ENCODE results near the gene POLE.

- no peak for TF ChIP-seq POLR2A (IDR thresholded peaks at IDR 0.05; ENCODE audit: low read depth, low read length)
- no peak for TF ChIP-seq CTCF (conservative IDR thresholded peaks at IDR 0.05; ENCODE audit: low read depth, low read length)
- no peak for TF ChIP-seq MAZ (IDR thresholded peaks at IDR 0.05; ENCODE audit: borderline replicate concordance, low read depth, low read length)
- TF ChIP-seq CHD1 (IDR thresholded peaks at IDR 0.05; ENCODE audit: low read depth, low read length): no peak
- no peak for TF ChIP-seq RFX5 (IDR thresholded peaks at IDR 0.05; ENCODE audit: low read depth, low read length)
- no peak for TF ChIP-seq SMC3 (IDR thresholded peaks at IDR 0.05; ENCODE audit: low read depth, low read length)
- no peak for TF ChIP-seq MXI1 (IDR thresholded peaks at IDR 0.05; ENCODE audit: borderline replicate concordance, low read depth, low read length)
- no peak for TF ChIP-seq CEBPB (IDR thresholded peaks at IDR 0.05; ENCODE audit: low read depth, low read length)
- TF ChIP-seq RAD21 (IDR thresholded peaks at IDR 0.05; ENCODE audit: low read length): no peak
- TF ChIP-seq, protein P1, sequence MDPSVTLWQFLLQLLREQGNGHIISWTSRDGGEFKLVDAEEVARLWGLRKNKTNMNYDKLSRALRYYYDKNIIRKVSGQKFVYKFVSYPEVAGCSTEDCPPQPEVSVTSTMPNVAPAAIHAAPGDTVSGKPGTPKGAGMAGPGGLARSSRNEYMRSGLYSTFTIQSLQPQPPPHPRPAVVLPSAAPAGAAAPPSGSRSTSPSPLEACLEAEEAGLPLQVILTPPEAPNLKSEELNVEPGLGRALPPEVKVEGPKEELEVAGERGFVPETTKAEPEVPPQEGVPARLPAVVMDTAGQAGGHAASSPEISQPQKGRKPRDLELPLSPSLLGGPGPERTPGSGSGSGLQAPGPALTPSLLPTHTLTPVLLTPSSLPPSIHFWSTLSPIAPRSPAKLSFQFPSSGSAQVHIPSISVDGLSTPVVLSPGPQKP (IDR thresholded peaks at IDR 0.05; ENCODE audit: borderline replicate concordance, low read depth, low read length): no peak
Measured at GRCh38 chr12:132633901-132634300, 53.2 kb downstream of the POLE start.

Measured in IMR-90 (cell line).